OCI-LY7 (cell line): ENCODE results near the gene KCNA5. TPM values are rescaled to one million over a fixed set of nuclear protein-coding genes. Genes with fewer than 3 reads are reported as not detected.

Experiments used
- BruUV-seq: library from RNA; stranded (reverse); fragments of 400-500 nt; replicated peaks from 2 replicates; lab custom pipeline; 2021; lab: Mats Ljungman, UMichigan
- CTCF ChIA-PET: fragments of 300-600 bp; sonication (Branson Sonifier 250); formaldehyde crosslinking; loops from one replicate; lab custom pipeline; 2022; ENCODE audit warnings: antibody characterized with exemption; ENCODE audit not compliant: unreplicated experiment; lab: Charles Lee
- POLR2A ChIA-PET: fragments of 300-600 bp; sonication (Branson Sonifier 250); formaldehyde crosslinking; loops from one replicate; lab custom pipeline; 2022; ENCODE audit warnings: antibody characterized with exemption; lab: Charles Lee
- DNase-seq: peaks from one replicate; pipeline ENCODE4 v3.0.0-alpha.2; 2015; ENCODE audit warnings: low spot score
- H2AFZ ChIP-seq: fragments of 200-600 bp; sonication (generic), shearing (Covaris generic); 2 replicates; pipeline ENCODE4 v1.6.1; 2014; ENCODE audit warnings: mild to moderate bottlenecking, antibody characterized with exemption, low read length, moderate library complexity
- H3K27ac ChIP-seq: fragments of 200-600 bp; sonication (generic); 2 replicates; pipeline ENCODE4 v1.5.1; 2014; ENCODE audit warnings: mixed run types, low read depth, mild to moderate bottlenecking, moderate library complexity, low read length, inconsistent platforms; ENCODE audit not compliant: poor library complexity, severe bottlenecking
- H3K36me3 ChIP-seq: fragments of 200-600 bp; sonication (generic); 2 replicates; pipeline ENCODE4 v1.6.1; 2014; ENCODE audit warnings: mild to moderate bottlenecking, antibody characterized with exemption, low read length, moderate library complexity, mixed read lengths; ENCODE audit not compliant: insufficient read depth
- H3K4me1 ChIP-seq: fragments of 200-600 bp; sonication (generic); 2 replicates; pipeline ENCODE4 v1.5.1; 2014; ENCODE audit warnings: mild to moderate bottlenecking, low read length; ENCODE audit not compliant: insufficient read depth, poor library complexity, severe bottlenecking
- H3K4me2 ChIP-seq: fragments of 200-600 bp; sonication (generic); 2 replicates; pipeline ENCODE4 v1.6.1; 2014; ENCODE audit warnings: mild to moderate bottlenecking, low read length
- H3K4me3 ChIP-seq: fragments of 200-600 bp; sonication (generic); 2 replicates; pipeline ENCODE4 v1.5.1; 2014; ENCODE audit warnings: mild to moderate bottlenecking, low read depth, low read length; ENCODE audit not compliant: poor library complexity, severe bottlenecking
- H3K79me2 ChIP-seq: fragments of 200-600 bp; sonication (generic); 2 replicates; pipeline ENCODE4 v1.6.1; 2016; ENCODE audit warnings: low read depth, mild to moderate bottlenecking, low read length, moderate library complexity, mixed read lengths; ENCODE audit not compliant: insufficient read depth
- H3K9me2 ChIP-seq: fragments of 200-600 bp; sonication (generic); 2 replicates; pipeline ENCODE4 v1.6.1; 2016; ENCODE audit warnings: mild to moderate bottlenecking, low read length, mixed read lengths; ENCODE audit not compliant: insufficient read depth
- H3K9me3 ChIP-seq: fragments of 200-600 bp; sonication (generic); 2 replicates; pipeline ENCODE4 v1.6.1; 2014; ENCODE audit warnings: mild to moderate bottlenecking, mixed run types, low read length, mixed read lengths
- H4K20me1 ChIP-seq: fragments of 200-600 bp; sonication (generic); 2 replicates; pipeline ENCODE4 v1.6.1; 2014; ENCODE audit warnings: mild to moderate bottlenecking, antibody characterized with exemption, low read length, moderate library complexity, mixed read lengths; ENCODE audit not compliant: insufficient read depth
- EZH2phosphoT487 ChIP-seq: fragments of 200-600 bp; sonication (generic); IDR thresholded peaks from 2 replicates; pipeline ENCODE4 v1.6.1; 2018; ENCODE audit warnings: low read depth, borderline replicate concordance, mild to moderate bottlenecking, mixed run types, antibody characterized with exemption, low read length, moderate library complexity, mixed read lengths
- intact Hi-C: fragments of 100-400 bp; cut with micrococcal nuclease; formaldehyde crosslinking; loops from one replicate; pipeline ENCODE4 v1.10.0; 2022; ENCODE audit not compliant: unreplicated experiment
- total RNA-seq, 2 experiments: library from RNA; depleted of rRNA in 1 of 2; stranded (reverse); fragments of >200 nt in 1 of 2; shearing (Covaris generic) in 1 of 2; gene quantifications; 2 replicates each; pipeline ENCODE4 v1.2.3, GENCODE V29; 2014 to 2022
- TF ChIP-seq, protein P1 (sequence below): fragments of 200-600 bp; sonication (generic); conservative IDR thresholded peaks from 2 replicates; pipeline ENCODE4 v1.5.1; 2014; ENCODE audit warnings: mild to moderate bottlenecking, antibody characterized with exemption, low read length, moderate library complexity, mixed read lengths

Gene KCNA5
- total RNA-seq, 2 experiments from 2014 or later = not detected

DNA sequence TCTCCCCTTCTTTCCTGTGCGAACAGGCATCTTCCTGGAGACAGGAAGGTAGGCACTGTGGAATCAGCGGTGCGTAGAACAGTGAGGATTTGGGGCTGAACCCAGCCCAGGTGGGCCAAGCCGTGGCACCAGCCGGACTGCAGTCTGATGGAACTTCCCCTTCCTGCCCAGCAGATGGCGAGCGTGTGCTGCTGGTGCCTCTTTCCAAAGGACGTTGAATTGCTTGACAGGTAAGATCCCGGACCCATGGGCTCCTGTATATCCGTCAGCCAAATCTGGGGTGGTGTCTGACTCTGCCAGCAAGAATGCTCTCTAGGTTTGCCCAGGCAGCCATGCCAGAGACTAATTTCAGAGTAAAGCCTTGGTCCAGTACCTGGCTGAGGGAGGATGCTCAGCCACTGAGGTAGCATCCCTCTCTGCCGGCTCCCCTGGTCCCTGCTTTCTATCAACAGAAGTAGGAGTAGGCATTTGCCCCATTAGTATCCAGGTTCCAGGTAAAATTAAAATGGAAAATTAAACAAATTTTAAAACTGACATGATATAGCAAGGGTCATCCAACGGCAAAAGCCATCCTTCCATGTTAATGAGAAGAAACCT is 21.1 kb upstream of the KCNA5 start:
- Histone ChIP-seq H3K36me3 (no peaks in the 10 kb centered on the region), H2AFZ (no peak overlapping the region), H3K4me1 (no peaks in the 10 kb centered on the region), H3K4me3 (no peak overlapping the region), H4K20me1 (no peaks in the 10 kb centered on the region), H3K4me2 (no peak overlapping the region), H3K9me2 (no peaks in the 10 kb centered on the region), H3K9me3 (no peaks in the 10 kb centered on the region), H3K27ac (no peak overlapping the region), H3K79me2 (no peaks in the 10 kb centered on the region)
- intact Hi-C loops = loop anchor here (1.0 kb wide), 1 partner anchor 62 kb away; no protein-coding TSS in a partner anchor
- POLR2A ChIA-PET = no interaction called here
- CTCF ChIA-PET = interaction anchor here (0.6 kb wide), 1 partner anchor 166 kb away, joined by 3 read pairs; no protein-coding TSS in a partner anchor
- DNase-seq = peak; percentile 65
- TF ChIP-seq EZH2phosphoT487 = no peak
- TF ChIP-seq, protein P1, sequence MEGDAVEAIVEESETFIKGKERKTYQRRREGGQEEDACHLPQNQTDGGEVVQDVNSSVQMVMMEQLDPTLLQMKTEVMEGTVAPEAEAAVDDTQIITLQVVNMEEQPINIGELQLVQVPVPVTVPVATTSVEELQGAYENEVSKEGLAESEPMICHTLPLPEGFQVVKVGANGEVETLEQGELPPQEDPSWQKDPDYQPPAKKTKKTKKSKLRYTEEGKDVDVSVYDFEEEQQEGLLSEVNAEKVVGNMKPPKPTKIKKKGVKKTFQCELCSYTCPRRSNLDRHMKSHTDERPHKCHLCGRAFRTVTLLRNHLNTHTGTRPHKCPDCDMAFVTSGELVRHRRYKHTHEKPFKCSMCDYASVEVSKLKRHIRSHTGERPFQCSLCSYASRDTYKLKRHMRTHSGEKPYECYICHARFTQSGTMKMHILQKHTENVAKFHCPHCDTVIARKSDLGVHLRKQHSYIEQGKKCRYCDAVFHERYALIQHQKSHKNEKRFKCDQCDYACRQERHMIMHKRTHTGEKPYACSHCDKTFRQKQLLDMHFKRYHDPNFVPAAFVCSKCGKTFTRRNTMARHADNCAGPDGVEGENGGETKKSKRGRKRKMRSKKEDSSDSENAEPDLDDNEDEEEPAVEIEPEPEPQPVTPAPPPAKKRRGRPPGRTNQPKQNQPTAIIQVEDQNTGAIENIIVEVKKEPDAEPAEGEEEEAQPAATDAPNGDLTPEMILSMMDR = peak; percentile 92
- no TSS peak for BruUV-seq

DNA sequence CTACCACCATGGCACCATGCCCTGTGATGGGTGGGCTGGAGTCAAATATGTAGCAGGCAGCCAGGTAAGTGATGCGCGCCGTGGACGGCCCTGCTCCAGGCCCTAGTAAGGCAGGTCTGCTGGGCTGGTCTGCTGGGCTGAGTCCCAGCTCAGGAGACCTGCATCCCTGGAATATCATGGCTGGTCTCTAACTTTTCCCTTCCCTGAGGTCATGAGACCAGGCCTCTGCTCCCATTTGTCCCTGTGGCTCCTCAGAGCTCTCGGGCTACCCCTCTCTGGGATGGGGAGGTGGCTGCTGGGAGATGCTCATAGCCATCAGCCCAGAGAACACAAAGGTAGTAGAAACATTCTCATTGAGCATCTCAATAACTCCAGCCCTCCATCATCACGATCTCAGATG is 19.8 kb upstream of the KCNA5 start:
- H3K4me3 ChIP-seq = no peak overlapping the region
- no peak for DNase-seq
- no peaks in the 10 kb centered on the region for H4K20me1 ChIP-seq
- H3K9me2 ChIP-seq = no peaks in the 10 kb centered on the region
- no peak for TF ChIP-seq EZH2phosphoT487
- TF ChIP-seq, protein P1 = no peak
- POLR2A ChIA-PET = interaction anchor here (0.7 kb wide), 1 partner anchor 73 kb away, joined by 3 read pairs; no protein-coding TSS in a partner anchor
- no peak overlapping the region for H3K27ac ChIP-seq
- H3K9me3 ChIP-seq = no peaks in the 10 kb centered on the region
- no TSS peak for BruUV-seq
- CTCF ChIA-PET = no interaction called here
- no peaks in the 10 kb centered on the region for H3K36me3 ChIP-seq
- H3K79me2 ChIP-seq = no peaks in the 10 kb centered on the region
- no peak overlapping the region for H3K4me2 ChIP-seq
- no peak overlapping the region for H2AFZ ChIP-seq
- no peaks in the 10 kb centered on the region for H3K4me1 ChIP-seq
- intact Hi-C loops = no loop called here

DNA sequence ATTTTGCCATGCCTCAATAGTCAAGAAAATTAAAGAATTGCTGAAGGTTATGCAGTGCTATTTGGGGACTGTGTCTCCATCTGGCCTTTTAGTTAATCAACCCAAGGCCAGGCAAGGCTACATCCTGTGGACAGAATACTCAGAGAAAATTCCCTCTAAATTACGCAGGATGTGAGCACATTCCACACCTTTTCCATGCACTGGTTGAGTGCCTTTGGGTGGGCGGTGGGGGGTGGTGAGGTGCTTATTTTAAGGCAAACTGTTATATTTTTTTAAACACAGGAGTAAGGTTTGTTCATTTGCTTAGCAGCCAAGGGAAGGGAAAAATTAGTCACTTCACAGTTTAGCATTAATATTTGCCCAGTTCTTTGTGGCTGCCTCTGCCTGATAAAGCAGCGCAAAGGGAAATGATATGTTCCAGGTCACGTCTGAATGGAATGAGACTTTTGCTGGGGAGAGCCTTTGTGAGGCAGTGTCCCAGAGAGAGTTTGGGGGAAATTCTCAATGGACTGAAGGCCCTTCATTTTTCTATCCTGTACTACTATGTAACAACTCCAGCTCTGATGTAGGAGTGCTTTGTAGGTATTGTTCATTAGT is 17.2 kb upstream of the KCNA5 start:
- Histone ChIP-seq H3K4me3 (no peak overlapping the region), H4K20me1 (no peaks in the 10 kb centered on the region), H3K36me3 (no peaks in the 10 kb centered on the region), H2AFZ (no peak overlapping the region), H3K27ac (no peak overlapping the region), H3K4me2 (no peak overlapping the region), H3K9me2 (no peaks in the 10 kb centered on the region), H3K9me3 (no peaks in the 10 kb centered on the region), H3K79me2 (no peaks in the 10 kb centered on the region), H3K4me1 (no peaks in the 10 kb centered on the region)
- intact Hi-C loops = no loop called here
- no peak for DNase-seq
- no peak for TF ChIP-seq EZH2phosphoT487
- TF ChIP-seq, protein P1 = no peak
- POLR2A ChIA-PET = interaction anchor here (0.5 kb wide), 1 partner anchor 1587 kb away, joined by 3 read pairs; no protein-coding TSS in a partner anchor
- BruUV-seq = no TSS peak
- CTCF ChIA-PET = interaction anchor here (0.6 kb wide), 1 partner anchor 42 kb away, joined by 3 read pairs; no protein-coding TSS in a partner anchor
